HEK293T (cell line): ENCODE results near the gene TCF23.

Source experiments
- BHLHE40 ChIP-seq: fragments of 450-650 bp; IDR thresholded peaks from 2 replicates; pipeline ENCODE4 v1.6.1; 2016; ENCODE audit warnings: mild to moderate bottlenecking, moderate library complexity, borderline replicate concordance
- L3MBTL2 ChIP-seq: fragments of 450-650 bp; conservative IDR thresholded peaks from 2 replicates; pipeline ENCODE4 v1.6.1; 2016; ENCODE audit warnings: mild to moderate bottlenecking
- SP1 ChIP-seq: fragments of 450-650 bp; IDR thresholded peaks from 2 replicates; pipeline ENCODE4 v1.6.1; 2017
- TF ChIP-seq, protein P1 (sequence below): fragments of 450-650 bp; IDR thresholded peaks from 2 replicates; pipeline ENCODE4 v1.6.1; 2016

DNA sequence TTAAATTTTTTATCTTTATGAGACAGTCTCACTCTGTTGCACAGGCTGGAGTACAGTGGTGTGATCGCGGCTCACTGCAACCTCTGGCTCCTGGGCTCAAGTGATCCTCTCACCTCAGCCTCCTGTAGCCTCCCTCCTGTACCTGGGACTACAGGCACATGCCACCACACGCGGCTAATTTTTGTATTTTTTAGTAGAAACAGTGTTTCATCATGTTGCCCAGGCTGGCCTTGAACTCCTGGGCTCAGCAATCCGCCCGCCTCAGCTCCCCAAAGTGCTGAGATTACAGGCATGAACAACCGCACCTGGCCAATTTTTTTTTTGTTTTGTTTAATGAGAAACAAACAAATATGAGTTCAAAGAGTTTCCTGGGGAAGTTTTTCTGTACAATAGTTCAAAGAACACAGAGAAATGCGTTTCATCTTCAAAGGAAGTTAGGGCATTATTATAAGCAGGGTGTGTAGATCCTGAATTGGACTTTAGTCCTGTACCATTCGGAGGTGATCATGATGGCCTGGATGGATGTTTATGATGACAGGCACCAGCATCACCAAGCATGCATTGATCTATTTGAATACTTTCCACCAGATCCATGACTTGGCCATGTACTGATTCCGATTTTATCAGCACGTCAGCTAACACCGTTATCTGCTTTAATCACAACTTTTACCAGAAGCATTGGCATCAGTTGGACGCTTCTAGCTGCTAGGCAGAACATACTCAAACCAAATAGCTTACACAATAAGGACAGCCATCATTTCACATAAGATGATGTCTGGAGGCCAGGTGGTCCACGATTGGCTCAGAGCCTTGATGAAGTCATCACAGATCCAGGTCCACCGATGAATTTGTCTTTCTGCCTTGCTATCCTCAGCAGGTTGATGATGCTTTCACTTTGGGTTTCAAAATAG lies 28.9 kb downstream of the TCF23 start:
- TF ChIP-seq SP1 (no peak), BHLHE40 (no peak), L3MBTL2 (no peak)
- TF ChIP-seq, protein P1, sequence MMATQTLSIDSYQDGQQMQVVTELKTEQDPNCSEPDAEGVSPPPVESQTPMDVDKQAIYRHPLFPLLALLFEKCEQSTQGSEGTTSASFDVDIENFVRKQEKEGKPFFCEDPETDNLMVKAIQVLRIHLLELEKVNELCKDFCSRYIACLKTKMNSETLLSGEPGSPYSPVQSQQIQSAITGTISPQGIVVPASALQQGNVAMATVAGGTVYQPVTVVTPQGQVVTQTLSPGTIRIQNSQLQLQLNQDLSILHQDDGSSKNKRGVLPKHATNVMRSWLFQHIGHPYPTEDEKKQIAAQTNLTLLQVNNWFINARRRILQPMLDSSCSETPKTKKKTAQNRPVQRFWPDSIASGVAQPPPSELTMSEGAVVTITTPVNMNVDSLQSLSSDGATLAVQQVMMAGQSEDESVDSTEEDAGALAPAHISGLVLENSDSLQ: no peak
